Esophagus squamous epithelium (tissue), 4 donors: ENCODE results near the gene DAPK1.

Experiments
- CTCF ChIP-seq, 6 experiments: fragments of 450-650 bp in 4 of 6; fragments of 200-600 bp in 2 of 6; sonication (generic) in 2 of 6; IDR thresholded peaks; one replicate each; pipeline ENCODE4 v1.5.1; 2016 to 2019; ENCODE audit warnings: antibody characterized with exemption in 6 of 6, mild to moderate bottlenecking in 4 of 6, moderate library complexity in 4 of 6
- POLR2A ChIP-seq, 4 donors: fragments of 450-650 bp; IDR thresholded peaks; one replicate each; pipeline ENCODE4 v1.6.1; 2017; ENCODE audit warnings: antibody characterized with exemption in 4 of 4, mild to moderate bottlenecking in 4 of 4, moderate library complexity in 3 of 4

DNA sequence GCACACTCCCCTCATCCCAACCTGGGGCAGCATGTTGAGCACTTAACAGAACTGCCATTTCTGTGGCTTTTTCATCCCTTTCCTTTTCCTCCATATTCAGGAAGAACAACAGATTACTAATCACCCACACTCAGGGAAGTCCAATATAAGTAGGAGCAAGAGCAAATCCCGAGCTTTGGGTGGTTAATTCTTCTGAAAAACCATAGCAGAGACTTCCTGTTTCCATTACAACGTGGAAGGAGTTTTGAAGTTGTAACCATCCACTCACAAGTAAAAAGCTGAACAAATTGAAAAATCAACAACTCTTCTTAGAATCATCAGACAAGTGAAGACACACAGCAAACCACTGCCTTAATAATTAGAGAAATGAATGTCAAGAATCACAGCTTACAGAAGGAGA lies 236.4 kb downstream of the DAPK1 start:
- TF ChIP-seq CTCF (IDR thresholded peaks at IDR 0.05) (no peak), POLR2A (IDR thresholded peaks at IDR 0.05) (no peak)
